ENCODE results near the gene ZNF888.
"Not testable (repeated sequence)": the region's sequence is repeated elsewhere in the genome, so short reads cannot be mapped to it uniquely, and the experiment has no call there.

ZNF888 gene

GRCh38 chr19:52941523-52941922, 18.3 kb upstream of the ZNF888 start:
- FAIRE-seq = not testable (repeated sequence)

- not testable (repeated sequence) for FAIRE-seq
These were observed 17.7 kb upstream of the ZNF888 start for GRCh38 chr19:52940905-52941304.

GRCh38 chr19:52938761-52939160, 15.5 kb upstream of the ZNF888 start:
- FAIRE-seq = no peak

- FAIRE-seq = no peak
These were observed 13.7 kb upstream of the ZNF888 start for GRCh38 chr19:52936954-52937325.

GRCh38 chr19:52936151-52936953, 13.1 kb upstream of the ZNF888 start:
- FAIRE-seq = no peak

- FAIRE-seq = no peak
These were observed 12.2 kb upstream of the ZNF888 start for GRCh38 chr19:52935434-52935833.

- FAIRE-seq = not testable (repeated sequence)
These were observed 1.4 kb upstream of the ZNF888 start for GRCh38 chr19:52924641-52925040.

- no peak for FAIRE-seq
These were observed 758 bp upstream of the ZNF888 start for GRCh38 chr19:52923778-52924593.

GRCh38 chr19:52917531-52917930, 5.7 kb downstream of the ZNF888 start:
- FAIRE-seq = no peak

- no peak for FAIRE-seq
These were observed 12.6 kb downstream of the ZNF888 start for GRCh38 chr19:52910648-52911047.

- FAIRE-seq = not testable (repeated sequence)
These were observed 19.0 kb downstream of the ZNF888 start for GRCh38 chr19:52904052-52904780.

- FAIRE-seq = no peak
These were observed 21.4 kb downstream of the ZNF888 start for GRCh38 chr19:52901842-52902241.

GRCh38 chr19:52898596-52898995, 24.6 kb downstream of the ZNF888 start:
- FAIRE-seq = not testable (repeated sequence)

- no peak for FAIRE-seq
These were observed 25.1 kb downstream of the ZNF888 start for GRCh38 chr19:52898101-52898500.

GRCh38 chr19:52897138-52897935, 25.9 kb downstream of the ZNF888 start, which contains the start of gene ZNF320:
Gene ZNF320, minus strand, starts transcription at chr19:52897635. Its CDS starts 7,380 bp downstream, at chr19:52890255.
- no peak for FAIRE-seq

- no peak for FAIRE-seq
These were observed 26.6 kb downstream of the ZNF888 start for GRCh38 chr19:52896431-52897137.

- FAIRE-seq = no peak
These were observed 31.9 kb downstream of the ZNF888 start for GRCh38 chr19:52891336-52891735.

- no peak for FAIRE-seq
These were observed 33.3 kb downstream of the ZNF888 start for GRCh38 chr19:52889931-52890330.

GRCh38 chr19:52889076-52889475, 34.2 kb downstream of the ZNF888 start:
- no peak for FAIRE-seq

GRCh38 chr19:52880895-52881389, 42.3 kb downstream of the ZNF888 start:
- no peak for FAIRE-seq

GRCh38 chr19:52872996-52873395, 50.2 kb downstream of the ZNF888 start:
- FAIRE-seq = not testable (repeated sequence)

Measured in TTC549 (cell line).